NB4 (cell line): Measurements from ENCODE around the gene DOCK9.

Experiments used
- CTCF ChIP-seq: IDR thresholded peaks from one replicate; pipeline ENCODE4 v1.5.1; 2012; ENCODE audit warnings: low read depth, low read length
- MAX ChIP-seq: IDR thresholded peaks from 2 replicates; pipeline ENCODE4 v1.6.1; 2011; ENCODE audit warnings: low read depth, low read length
- MYC ChIP-seq: IDR thresholded peaks from 2 replicates; pipeline ENCODE4 v1.6.1; 2011; ENCODE audit warnings: low read depth, low read length
- POLR2A ChIP-seq: IDR thresholded peaks from 2 replicates; pipeline ENCODE4 v1.6.1; 2011; ENCODE audit warnings: mild to moderate bottlenecking; ENCODE audit not compliant: insufficient read length; ENCODE audit errors: extremely low read depth

DNA sequence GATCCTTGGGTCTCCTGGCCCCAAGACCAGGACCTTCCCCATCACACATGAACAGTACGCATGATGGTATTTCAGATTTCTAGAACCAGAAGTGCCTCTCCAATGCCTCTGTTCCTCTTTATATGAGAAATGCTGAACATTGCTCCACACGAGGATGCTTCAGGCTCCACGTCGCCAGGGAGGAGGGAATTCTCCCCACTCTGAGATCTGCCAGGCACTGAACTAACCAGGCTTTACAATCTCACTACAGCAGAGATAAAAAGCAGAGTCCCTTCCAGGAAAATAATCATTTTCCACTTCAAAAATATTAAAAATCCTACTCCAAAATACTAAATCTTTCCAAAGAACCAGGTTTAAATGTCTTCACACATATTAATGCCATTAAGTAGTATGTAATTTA is 10.4 kb downstream of the DOCK9 start:
- no peak for TF ChIP-seq CTCF
- TF ChIP-seq POLR2A = no peak
- TF ChIP-seq MAX = no peak
- no peak for TF ChIP-seq MYC
